GM19025 (cell line): ENCODE results near the gene GSDMA.

Experiments used
- ATAC-seq: cut with Tn5 transposase; IDR thresholded peaks from one replicate; pipeline ENCODE4 v1.9.1; 2021; ENCODE audit warnings: mild to moderate bottlenecking, low read depth, moderate library complexity; ENCODE audit not compliant: unreplicated experiment

The GSDMA gene

DNA sequence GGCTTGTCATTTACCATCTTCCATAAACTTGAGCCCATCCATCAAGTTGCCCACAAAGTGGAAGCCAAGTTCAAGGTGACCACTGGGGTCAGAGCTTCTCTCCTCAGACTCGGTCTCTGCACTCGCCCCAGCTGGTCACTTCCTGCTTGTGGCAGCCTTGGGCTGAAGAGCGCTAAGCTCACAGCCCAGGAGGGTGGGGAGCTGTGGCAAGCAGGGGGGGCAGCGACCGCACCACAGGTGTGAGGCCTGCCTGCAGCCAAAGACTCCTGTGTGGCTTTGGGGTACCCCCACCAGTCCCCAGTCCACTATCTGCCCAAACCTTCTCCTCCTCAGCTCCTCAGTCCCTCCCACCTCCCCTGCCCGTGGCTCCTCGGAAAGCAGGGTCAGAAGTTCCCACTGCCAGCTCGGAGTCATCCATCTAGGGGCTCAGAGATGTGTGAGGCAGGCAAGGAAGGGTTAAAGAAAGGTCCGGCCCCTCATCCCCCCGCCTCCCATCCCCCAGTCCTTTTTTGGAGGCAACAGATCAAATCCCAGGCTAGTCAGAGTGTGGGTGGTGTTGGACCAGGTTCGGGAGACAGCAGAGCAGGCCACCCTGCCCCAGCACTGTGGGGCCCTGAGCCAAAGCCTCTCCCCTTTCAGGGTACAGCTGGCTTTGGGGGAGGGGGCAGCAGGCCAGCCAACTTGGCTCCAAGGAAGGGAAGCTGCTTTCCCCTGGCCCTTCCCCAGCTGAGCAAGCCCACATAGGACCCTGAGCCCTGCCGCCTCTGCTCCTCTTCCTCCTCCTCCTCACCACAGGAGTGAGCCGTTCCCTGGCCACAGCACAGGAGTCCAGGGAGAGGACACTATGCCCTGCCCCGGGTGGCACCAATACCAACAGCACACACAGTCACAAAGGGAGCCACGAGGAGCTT lies 55.7 kb downstream of the GSDMA start:
- no peak for ATAC-seq

DNA sequence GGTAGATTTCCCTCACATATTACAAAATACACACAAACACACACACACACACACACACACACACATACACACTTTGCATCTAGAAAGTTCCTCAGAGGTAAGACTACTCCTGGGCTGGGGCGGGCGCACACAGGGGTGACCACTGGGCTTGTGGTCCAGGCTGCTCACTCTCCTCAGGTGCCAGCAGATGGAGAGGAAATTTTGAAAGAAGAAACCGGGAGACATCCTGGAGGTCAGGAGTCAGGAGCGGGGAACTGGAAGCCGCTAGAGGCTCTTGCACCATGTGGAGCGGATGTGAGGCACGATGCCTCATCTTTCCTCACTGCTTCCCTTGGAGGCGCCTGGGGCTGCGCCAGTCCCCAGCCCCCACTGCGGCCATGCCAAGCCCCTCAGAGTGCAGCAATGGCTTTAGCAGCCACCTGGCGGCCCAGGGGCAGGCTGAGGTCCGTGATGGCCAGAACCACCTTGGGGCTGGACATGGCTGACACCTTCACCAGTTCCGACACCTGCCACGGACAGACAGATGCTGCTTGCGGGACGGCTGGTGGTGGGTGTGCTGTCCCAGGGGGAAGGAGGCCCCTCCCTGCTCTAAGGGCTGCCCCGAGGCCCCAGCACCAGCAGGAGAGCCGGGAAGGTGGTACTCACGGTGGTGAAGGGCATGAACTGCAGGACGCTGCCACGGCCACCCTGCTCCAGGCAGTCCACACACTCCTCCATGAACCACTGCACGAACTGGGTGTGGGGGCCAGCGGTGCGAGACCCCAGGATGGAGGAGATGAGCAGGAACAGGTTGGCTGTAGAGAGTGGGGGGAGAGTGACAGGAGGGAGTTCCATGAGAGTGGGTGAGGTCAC lies 56.6 kb downstream of the GSDMA start:
- no peak for ATAC-seq

DNA sequence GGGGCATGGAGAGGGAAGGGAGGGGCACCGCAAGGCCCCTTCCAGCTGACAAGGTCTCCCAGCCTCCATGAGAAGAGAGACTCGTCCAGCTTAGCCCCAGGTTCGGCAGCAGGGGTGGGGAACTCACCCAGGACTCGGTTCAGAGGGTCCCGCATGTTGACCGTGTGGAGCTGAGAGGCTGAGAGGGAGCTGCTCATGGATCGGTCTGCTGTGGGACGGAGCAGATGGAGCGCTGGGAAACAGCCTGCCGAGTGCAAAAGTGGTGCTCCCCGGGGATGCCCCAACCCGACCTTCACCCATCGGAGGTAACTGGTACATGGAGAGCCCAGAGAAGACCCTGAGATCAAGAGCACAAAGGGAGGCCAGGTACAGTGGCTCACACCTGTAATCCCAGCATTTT lies 57.3 kb downstream of the GSDMA start:
- ATAC-seq, result no peak

DNA sequence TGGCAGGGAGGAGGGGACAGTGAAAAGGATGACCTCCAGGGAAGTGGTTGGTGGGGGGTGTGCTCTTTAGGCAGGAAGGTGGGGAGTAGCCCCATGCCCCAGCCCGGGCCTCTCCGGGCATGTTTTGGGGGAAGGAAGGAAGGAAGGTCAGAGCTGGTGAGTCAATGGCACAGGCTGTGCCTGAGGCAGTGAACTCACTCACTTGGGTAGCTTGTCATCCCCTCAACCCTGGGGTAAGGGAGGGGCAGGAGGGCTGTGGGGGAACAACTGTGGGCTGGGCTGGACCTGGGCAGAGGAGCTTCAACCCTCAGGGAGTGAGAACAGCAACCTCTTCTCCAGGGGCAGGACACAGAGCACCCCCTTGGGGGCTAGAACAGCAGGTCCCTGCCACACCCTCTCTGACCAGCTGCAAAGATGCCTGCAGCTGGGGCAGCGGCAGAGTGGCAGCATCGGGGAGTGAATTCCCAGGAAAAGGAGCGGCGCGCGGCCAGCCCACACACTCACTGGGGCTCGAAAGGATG lies 58.7 kb downstream of the GSDMA start:
- no peak for ATAC-seq

DNA sequence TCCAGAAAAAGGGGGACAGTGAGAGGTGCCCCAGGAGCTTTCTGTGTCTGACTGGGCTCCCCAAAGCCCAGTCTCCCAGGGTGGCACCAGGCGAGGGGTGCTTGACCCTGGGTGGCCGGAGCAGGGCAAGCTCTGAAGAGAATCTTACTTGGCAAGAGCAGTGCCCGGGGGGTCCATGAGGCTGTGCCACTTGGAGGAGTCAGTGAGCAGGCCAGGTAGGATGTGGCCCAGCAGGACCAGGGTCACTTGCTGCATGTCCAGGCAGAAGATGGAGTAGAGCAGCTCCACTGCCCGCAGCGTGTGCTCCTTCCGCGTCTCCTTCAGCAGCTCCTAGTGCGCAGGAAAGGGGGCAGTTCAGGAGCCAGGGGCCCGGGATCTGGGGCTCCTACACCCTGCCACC lies 59.7 kb downstream of the GSDMA start:
- ATAC-seq, result no peak

DNA sequence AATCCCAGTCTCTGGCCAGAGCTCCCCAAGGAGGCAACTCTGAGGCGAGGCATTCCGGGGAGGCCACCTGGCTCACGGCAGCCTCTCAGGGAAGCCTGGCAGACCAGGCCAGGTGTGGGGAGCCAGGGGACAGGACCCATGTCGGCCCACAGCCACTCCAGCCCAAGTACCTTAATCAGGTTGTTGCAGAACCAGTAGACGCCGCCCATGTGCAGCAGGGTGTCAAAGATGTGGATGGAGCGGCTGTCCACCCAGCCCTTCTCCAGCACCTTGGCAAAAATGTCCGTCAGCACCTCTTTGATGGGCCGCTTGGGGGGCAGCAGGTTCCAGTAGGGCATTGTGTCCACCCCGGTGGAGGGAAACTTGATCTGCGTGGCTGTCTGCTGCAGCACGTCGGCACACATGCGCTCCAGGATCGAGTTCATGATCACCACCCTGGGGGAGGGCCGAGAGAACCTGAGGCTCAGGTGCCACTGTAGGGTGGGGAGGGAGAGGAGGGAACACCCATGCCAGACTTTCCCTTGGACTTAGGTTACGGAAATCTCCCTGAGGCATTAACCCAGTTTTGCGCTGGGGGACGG lies 60.2 kb downstream of the GSDMA start:
- no peak for ATAC-seq

DNA sequence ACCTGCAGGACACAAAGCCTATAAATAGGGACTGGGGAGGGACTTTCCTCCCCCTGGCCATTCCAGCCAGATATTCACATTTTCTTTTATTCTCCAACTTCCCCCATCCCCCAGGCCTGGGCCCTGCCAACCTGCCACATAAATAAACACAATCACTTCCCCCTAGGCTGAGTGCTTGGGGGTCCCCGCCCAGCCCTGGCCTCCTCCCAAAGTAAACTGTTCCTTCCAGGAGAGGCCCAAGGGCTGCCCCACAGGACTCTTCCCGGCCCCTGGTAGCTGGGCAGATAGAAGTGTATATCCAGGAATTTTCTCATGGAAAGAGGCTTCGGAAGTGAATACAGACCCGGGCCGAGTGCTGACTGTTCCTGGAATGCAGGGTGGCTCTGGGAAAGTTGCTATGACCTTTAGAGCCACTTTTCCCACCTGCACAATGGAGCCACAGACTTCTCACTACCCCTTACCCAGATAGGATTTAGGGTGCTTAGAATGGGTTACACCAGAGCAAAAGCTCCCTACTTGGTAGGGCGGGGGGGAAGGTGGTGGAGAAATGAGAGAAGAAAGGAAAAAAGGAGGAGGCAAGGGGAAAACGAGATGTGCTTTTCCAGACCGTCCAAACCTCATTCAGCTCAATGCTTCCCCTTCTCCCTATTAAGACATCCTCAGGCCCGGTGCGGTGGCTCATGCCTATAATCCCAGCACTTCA lies 60.9 kb downstream of the GSDMA start:
- ATAC-seq, result no peak

DNA sequence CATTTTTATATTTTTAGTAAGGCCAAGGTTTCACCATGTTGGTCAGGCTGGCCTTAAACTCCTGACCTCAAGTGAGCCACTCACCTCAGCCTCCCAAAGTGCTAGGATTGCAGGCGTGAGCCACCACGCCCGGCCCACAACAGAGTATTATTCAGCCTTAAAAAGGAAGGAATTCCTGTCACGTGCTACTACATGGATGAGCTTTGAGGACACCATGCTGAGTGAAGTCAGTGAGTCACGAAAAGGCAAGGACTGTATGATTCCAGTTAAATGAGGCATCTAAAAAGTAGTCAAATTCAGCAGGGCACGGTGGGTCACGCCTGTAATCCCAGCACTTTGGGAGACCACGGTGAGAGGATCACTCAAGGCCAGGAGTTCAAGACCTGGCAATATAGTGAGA lies 62.1 kb downstream of the GSDMA start:
- no peak for ATAC-seq

DNA sequence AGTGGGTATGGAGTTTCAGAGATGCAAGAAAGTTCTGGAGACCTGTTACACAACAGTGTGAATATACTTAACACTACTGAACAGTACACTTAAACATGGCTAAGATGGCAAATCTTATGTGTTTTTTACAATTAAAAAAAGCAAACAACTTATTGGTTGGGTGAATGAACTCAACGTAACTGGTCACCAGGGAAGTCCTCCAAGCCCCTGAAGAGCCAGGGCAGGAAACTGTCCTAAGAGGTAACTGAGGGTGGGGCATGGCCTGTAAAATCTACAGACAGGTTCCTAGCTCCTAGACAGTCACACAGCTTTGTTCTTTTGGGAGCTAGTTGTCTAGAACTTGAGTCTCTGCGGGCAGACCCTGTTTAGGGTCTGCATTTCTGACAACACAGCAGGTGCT lies 62.8 kb downstream of the GSDMA start:
- no peak for ATAC-seq

DNA sequence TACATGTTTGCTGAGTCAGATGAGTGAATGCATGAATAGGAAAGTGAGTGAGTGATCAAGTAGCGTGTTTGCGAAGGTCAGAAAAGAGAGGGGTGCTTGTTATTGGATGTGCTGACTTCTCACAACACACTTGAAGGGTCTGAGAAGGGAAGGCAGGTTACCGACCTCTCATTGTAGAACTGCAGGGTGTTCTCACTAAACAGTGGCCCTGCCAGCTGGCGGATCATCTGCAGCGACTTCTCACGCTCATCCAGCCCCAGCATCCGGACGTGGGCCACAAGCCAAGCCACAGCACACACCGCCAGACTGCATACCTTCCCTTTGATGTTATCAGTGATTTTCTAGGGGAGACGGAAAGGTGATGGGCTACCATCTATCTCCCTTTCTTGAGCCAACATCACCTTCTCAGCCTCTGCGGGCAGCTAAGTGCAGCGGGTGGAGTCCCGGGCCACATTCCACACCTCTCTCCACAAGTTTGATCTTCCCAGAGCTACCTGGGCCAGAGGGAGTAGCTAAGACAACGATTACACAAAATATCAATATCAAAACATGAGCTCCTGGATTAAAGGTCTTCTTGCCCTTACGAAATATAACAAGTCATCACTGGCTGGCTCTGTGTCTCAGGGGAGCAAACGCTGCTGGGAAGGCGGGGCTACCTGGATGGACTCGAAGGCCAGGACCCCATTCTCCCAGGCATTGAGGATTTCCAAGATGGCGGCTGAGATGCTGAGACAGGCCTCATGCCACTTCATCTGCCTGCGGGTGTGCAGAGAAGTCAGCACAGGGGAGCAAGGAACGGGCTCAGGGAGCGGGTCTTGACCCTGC lies 63.4 kb downstream of the GSDMA start:
- ATAC-seq, result no peak

DNA sequence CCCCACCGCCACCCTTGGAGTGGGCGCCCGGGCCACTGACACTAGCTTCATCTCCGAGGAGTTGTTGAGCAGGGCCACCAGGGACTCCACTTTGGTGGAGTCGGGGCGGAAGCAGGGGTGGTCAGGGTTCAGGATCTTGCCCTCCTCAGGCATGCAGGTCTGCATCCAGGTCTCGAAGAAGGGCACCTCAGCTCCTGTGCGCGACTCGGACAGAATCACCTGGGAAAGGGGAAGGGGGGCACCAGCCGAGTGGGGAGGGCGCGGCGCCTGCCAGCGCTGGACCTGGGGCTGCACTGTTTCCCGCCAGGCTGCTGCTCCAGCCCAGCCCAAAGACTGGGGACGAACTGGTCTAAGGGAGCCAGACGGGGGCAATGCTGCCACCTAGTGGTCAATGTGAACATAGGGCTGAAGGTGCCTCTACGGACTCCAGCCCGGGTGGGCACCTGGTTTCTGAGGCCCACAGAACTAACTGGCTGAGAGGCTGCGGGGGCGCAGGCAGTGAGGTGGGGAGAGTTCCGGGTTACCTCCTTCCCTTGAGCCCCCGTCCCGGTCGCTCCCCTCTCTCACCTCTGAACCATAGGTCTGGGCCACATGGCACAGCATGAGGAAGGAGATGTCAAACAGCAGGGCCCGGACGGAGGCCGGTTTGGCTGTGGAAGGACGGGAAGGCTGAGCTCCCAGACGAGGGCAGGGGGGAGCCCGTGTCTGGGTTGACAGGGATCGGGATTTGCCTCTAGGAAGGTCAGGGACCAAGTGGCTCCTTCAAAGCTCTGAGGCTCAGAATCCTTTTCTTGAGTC lies 64.2 kb downstream of the GSDMA start:
- ATAC-seq, result no peak
